Esophagus squamous epithelium (tissue), 4 donors: ENCODE data around the gene FTH1.

ENCODE experiments used
- CTCF ChIP-seq, 6 experiments: fragments of 450-650 bp in 4 of 6; fragments of 200-600 bp in 2 of 6; sonication (generic) in 2 of 6; IDR thresholded peaks; one replicate each; pipeline ENCODE4 v1.5.1; 2016 to 2019; ENCODE audit warnings: antibody characterized with exemption in 6 of 6, mild to moderate bottlenecking in 4 of 6, moderate library complexity in 4 of 6
- POLR2A ChIP-seq, 4 donors: fragments of 450-650 bp; IDR thresholded peaks; one replicate each; pipeline ENCODE4 v1.6.1; 2017; ENCODE audit warnings: antibody characterized with exemption in 4 of 4, mild to moderate bottlenecking in 4 of 4, moderate library complexity in 3 of 4

- no peak for TF ChIP-seq CTCF (IDR thresholded peaks at IDR 0.05)
- no peak for TF ChIP-seq POLR2A (IDR thresholded peaks at IDR 0.05)
These were observed 45.0 kb upstream of the FTH1 start for GRCh38 chr11:62012451-62012831.
